Activated CD4-positive, CD25-positive, alpha-beta regulatory T cell treated with anti-CD3 and anti-CD28 coated beads, Interleukin-2, amount 50 U/mL, for 72 hours (primary cell): ENCODE measurements around the gene TRPM3.

Experiments used
- DNase-seq: peaks from one replicate; pipeline ENCODE4 v3.0.0; 2021

The TRPM3 gene

GRCh38 chr9:71121275-71122021, at the start of gene TRPM3:
TSS of gene TRPM3 (minus strand) at chr9:71121621. CDS start at chr9:71121354, 267 bp downstream.
- DNase-seq: no peak

- DNase-seq: no peak
These were observed 47.0 kb upstream of the TRPM3 start for GRCh38 chr9:71168418-71168817.

- DNase-seq: no peak
These were observed 40.7 kb upstream of the TRPM3 start for GRCh38 chr9:71162126-71162525.

GRCh38 chr9:71157731-71158130, 36.3 kb upstream of the TRPM3 start:
- DNase-seq: no peak

GRCh38 chr9:71147368-71147767, 25.9 kb upstream of the TRPM3 start:
- no peak for DNase-seq

GRCh38 chr9:71146511-71146910, 25.1 kb upstream of the TRPM3 start:
- DNase-seq: no peak

GRCh38 chr9:71145179-71145578, 23.8 kb upstream of the TRPM3 start:
- no peak for DNase-seq

- no peak for DNase-seq
These were observed 23.1 kb upstream of the TRPM3 start for GRCh38 chr9:71144495-71144894.

- DNase-seq: no peak
These were observed 15.3 kb upstream of the TRPM3 start for GRCh38 chr9:71136696-71137095.

GRCh38 chr9:71131145-71131544, 9.7 kb upstream of the TRPM3 start:
- no peak for DNase-seq

GRCh38 chr9:71130521-71130920, 9.1 kb upstream of the TRPM3 start:
- DNase-seq: no peak

GRCh38 chr9:71128796-71129195, 7.4 kb upstream of the TRPM3 start:
- DNase-seq: no peak

- DNase-seq: no peak
These were observed 5.9 kb upstream of the TRPM3 start for GRCh38 chr9:71127301-71127700.

GRCh38 chr9:71122421-71122820, 1.0 kb upstream of the TRPM3 start:
- no peak for DNase-seq

GRCh38 chr9:71122022-71122275, 528 bp upstream of the TRPM3 start:
- no peak for DNase-seq

- no peak for DNase-seq
These were observed 747 bp downstream of the TRPM3 start for GRCh38 chr9:71120501-71121247.

- no peak for DNase-seq
These were observed 1.7 kb downstream of the TRPM3 start for GRCh38 chr9:71119746-71120145.

GRCh38 chr9:71118324-71118723, 3.1 kb downstream of the TRPM3 start:
- no peak for DNase-seq

- no peak for DNase-seq
These were observed 5.9 kb downstream of the TRPM3 start for GRCh38 chr9:71115448-71115975.

- DNase-seq: no peak
These were observed 8.6 kb downstream of the TRPM3 start for GRCh38 chr9:71112866-71113265.

GRCh38 chr9:71108937-71109336, 12.5 kb downstream of the TRPM3 start:
- no peak for DNase-seq

GRCh38 chr9:71106992-71107391, 14.4 kb downstream of the TRPM3 start:
- no peak for DNase-seq

- no peak for DNase-seq
These were observed 16.2 kb downstream of the TRPM3 start for GRCh38 chr9:71105192-71105591.

- DNase-seq: no peak
These were observed 22.6 kb downstream of the TRPM3 start for GRCh38 chr9:71098801-71099200.

- no peak for DNase-seq
These were observed 23.8 kb downstream of the TRPM3 start for GRCh38 chr9:71097671-71098070.
